Mesothelial cell of epicardium (in vitro differentiated cells): ENCODE results near the gene KRT12. TPM values are rescaled to one million over a fixed set of nuclear protein-coding genes. Genes with fewer than 3 reads are reported as not detected.
A peak's percentile ranks its signal among the peaks of the same experiment; 100 is the strongest.

ENCODE experiments used
- DNase-seq, 2 experiments: peaks; one replicate each; pipeline ENCODE4 v3.0.0; 2021; ENCODE audit warnings: low spot score in 2 of 2; ENCODE audit not compliant: unreplicated experiment in 2 of 2
- H3K27ac Mint-ChIP-seq: 2 replicates; pipeline ENCODE4 v1.8.0; 2021; ENCODE audit warnings: mixed read lengths
- H3K27me3 Mint-ChIP-seq: 2 replicates; pipeline ENCODE4 v1.8.0; 2021; ENCODE audit warnings: low read depth, mixed read lengths
- H3K36me3 Mint-ChIP-seq: 2 replicates; pipeline ENCODE4 v1.8.0; 2021; ENCODE audit warnings: mixed read lengths
- H3K4me1 Mint-ChIP-seq: 2 replicates; pipeline ENCODE4 v1.8.0; 2021; ENCODE audit warnings: mixed read lengths
- H3K4me3 Mint-ChIP-seq: 2 replicates; pipeline ENCODE4 v1.8.0; 2021; ENCODE audit warnings: mild to moderate bottlenecking, moderate library complexity, mixed read lengths
- H3K9me3 Mint-ChIP-seq: 2 replicates; pipeline ENCODE4 v1.8.0; 2021; ENCODE audit warnings: mixed read lengths
- CTCF ChIP-seq: fragments of 200-600 bp; sonication (generic); IDR thresholded peaks from one replicate; pipeline ENCODE4 v1.5.0; 2021; ENCODE audit warnings: antibody characterized with exemption; ENCODE audit not compliant: unreplicated experiment
- total RNA-seq: library from RNA; stranded (reverse); gene quantifications from 3 replicates; pipeline ENCODE4 v1.2.1, GENCODE V29; 2021

Gene KRT12
- total RNA-seq, 1 donor from 2014 or later = not detected

- no peak for DNase-seq
- H3K27me3 Mint-ChIP-seq = peaks cover 24% of the 10 kb centered on the region
- no peaks in the 10 kb centered on the region for H3K9me3 Mint-ChIP-seq
- H3K27ac Mint-ChIP-seq = no peak overlapping the region
- no peak for TF ChIP-seq CTCF
- H3K4me1 Mint-ChIP-seq = peaks cover 6% of the 10 kb centered on the region
- H3K36me3 Mint-ChIP-seq = no peaks in the 10 kb centered on the region
- no peak overlapping the region for H3K4me3 Mint-ChIP-seq
These were observed 30.0 kb upstream of the KRT12 start for GRCh38 chr17:40896916-40897455.

- Mint-ChIP-seq H3K36me3 (no peaks in the 10 kb centered on the region), H3K9me3 (no peaks in the 10 kb centered on the region), H3K27ac (no peak overlapping the region), H3K4me3 (no peak overlapping the region), H3K27me3 (peaks cover 24% of the 10 kb centered on the region), H3K4me1 (peaks cover 6% of the 10 kb centered on the region)
- no peak for TF ChIP-seq CTCF
- DNase-seq = no peak
These were observed 28.2 kb upstream of the KRT12 start for GRCh38 chr17:40895106-40895730.

GRCh38 chr17:40888196-40888720 lies 21.2 kb upstream of the KRT12 start:
- H3K27ac Mint-ChIP-seq = no peak overlapping the region
- no peaks in the 10 kb centered on the region for H3K9me3 Mint-ChIP-seq
- H3K4me1 Mint-ChIP-seq = no peaks in the 10 kb centered on the region
- H3K27me3 Mint-ChIP-seq = peaks cover 37% of the 10 kb centered on the region
- no peak overlapping the region for H3K4me3 Mint-ChIP-seq
- no peaks in the 10 kb centered on the region for H3K36me3 Mint-ChIP-seq
- DNase-seq = no peak
- no peak for TF ChIP-seq CTCF

GRCh38 chr17:40886090-40886489 lies 19.1 kb upstream of the KRT12 start:
- Mint-ChIP-seq H3K4me1 (no peaks in the 10 kb centered on the region), H3K27ac (no peak overlapping the region), H3K9me3 (no peaks in the 10 kb centered on the region), H3K4me3 (no peak overlapping the region), H3K36me3 (no peaks in the 10 kb centered on the region), H3K27me3 (peaks cover 31% of the 10 kb centered on the region)
- TF ChIP-seq CTCF = no peak
- no peak for DNase-seq

GRCh38 chr17:40884708-40885512 lies 17.9 kb upstream of the KRT12 start, which contains the start of gene KRT20:
Gene KRT20 (minus strand): TSS chr17:40885242. CDS start chr17:40885185, 57 bp downstream.
- no peak for DNase-seq
- H3K4me3 Mint-ChIP-seq = no peak within 1 kb of the TSS
- no peak within 1 kb of the TSS for H3K27ac Mint-ChIP-seq
- H3K9me3 Mint-ChIP-seq = no peaks in the 10 kb centered on the region
- peaks cover 29% of the 10 kb centered on the region for H3K27me3 Mint-ChIP-seq
- peak; percentile 46 for TF ChIP-seq CTCF
- H3K36me3 Mint-ChIP-seq = no peaks in the 10 kb centered on the region
- no peaks in the 10 kb centered on the region for H3K4me1 Mint-ChIP-seq
